SH-SY5Y (cell line): ENCODE data around the gene MTARC2.

Experiments
- GATA2 ChIP-seq: IDR thresholded peaks from 2 replicates; pipeline ENCODE4 v1.6.1; 2011; ENCODE audit warnings: mild to moderate bottlenecking, low read depth, low read length
- GATA3 ChIP-seq: IDR thresholded peaks from 2 replicates; pipeline ENCODE4 v1.6.1; 2011; ENCODE audit warnings: low read depth, mild to moderate bottlenecking, low read length, moderate library complexity

Gene MTARC2

DNA sequence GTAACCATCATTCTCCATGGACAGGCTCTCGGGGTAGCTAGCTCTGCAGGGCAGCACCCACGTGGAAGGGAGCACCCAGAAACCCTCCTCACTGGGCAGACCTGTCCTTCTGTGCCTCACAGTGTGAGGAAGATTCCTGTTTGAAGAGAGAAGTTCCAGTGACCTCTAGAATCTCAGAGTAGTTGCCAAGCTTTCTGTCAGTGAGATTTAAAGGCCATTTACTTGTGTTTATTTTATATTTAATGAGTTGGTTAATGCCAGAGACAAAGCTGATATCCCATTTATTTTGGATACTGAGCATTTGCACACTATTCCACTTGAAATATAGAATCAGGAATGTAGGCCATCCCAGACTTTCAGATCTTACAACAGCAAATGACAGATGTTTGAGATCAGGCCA lies 67.3 kb downstream of the MTARC2 start:
- no peak for TF ChIP-seq GATA2
- TF ChIP-seq GATA3, result no peak

DNA sequence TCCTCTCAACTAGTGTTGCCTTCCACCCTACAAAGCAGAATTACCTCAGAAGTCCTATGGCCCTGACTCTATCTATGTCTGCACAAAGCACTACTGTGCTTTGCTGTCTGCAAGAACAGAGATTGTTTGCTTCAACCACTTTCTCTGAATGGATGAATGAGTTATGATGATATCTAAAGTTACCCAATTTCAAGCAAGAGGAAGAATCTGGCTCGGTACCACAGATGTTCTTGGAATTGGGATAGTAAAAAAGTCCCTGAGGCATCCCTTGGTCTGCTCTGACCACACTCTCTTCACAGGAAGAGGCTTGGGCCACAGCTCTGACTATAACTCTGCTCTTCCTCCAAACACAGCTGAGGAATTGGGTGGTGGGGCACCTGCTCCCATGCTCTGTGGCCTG lies 69.8 kb downstream of the MTARC2 start:
- TF ChIP-seq GATA3, result no peak
- TF ChIP-seq GATA2, result no peak

DNA sequence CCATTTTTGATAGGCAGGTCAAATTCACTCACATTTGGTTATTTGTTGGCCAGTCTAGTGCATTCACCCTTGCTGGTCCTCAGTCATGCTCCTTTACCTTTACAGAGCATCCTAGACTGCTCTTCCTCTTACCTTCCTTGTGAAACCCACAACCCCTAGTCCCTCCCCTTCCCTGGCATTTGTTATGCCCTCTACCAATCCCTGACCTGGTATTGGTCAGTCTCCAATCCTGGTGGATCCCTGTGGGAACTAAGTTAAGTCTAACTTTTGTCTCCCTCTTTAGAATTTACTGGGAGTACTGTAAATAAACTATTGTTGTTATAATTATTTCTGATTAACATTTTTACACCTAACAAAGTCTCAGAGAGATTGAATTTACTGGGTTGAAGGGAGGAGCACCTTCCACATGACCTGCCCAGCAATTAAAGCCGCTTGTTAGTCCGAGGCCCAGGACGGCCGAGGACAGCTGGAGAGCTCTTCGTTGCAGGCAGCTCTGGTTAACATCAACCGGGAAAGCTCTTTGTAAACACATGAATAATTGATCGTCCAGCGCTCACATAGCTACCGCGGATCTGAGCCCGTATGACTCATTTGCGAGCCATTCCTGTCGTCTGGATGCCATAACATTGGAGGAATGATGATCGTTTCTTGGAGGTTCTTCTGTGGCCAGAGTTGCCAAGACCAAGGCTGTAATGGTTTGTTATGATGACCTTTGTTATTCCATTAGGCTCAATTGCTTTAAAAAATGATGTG lies 70.5 kb downstream of the MTARC2 start:
- TF ChIP-seq GATA2 (no peak), GATA3 (no peak)

DNA sequence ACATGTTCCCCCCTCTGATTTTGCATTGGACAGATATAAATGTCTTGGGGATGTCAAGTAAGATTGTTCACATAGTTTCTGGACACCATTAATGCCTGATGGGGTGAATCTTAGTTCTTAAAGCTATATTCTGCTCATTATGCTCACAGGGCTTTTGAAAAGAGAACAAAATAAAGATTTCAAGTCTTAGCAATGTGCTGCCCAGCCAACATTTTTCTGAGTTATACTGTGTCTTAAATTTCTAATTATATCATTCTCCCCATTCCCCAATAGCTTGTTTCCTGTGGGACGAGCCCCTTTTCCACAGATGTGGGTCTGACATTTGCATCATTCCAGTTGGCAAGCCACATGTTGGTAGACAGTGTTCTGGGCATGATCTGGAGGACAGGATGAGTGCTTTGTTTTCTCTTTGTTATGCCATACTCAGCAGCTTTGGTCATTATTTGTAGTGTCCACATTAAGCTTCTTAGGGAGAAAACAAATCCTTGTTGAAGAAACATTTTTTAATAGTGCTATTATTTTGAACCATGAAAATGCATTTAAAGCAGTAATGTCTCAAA lies 71.4 kb downstream of the MTARC2 start:
- TF ChIP-seq GATA2 (no peak), GATA3 (no peak)

DNA sequence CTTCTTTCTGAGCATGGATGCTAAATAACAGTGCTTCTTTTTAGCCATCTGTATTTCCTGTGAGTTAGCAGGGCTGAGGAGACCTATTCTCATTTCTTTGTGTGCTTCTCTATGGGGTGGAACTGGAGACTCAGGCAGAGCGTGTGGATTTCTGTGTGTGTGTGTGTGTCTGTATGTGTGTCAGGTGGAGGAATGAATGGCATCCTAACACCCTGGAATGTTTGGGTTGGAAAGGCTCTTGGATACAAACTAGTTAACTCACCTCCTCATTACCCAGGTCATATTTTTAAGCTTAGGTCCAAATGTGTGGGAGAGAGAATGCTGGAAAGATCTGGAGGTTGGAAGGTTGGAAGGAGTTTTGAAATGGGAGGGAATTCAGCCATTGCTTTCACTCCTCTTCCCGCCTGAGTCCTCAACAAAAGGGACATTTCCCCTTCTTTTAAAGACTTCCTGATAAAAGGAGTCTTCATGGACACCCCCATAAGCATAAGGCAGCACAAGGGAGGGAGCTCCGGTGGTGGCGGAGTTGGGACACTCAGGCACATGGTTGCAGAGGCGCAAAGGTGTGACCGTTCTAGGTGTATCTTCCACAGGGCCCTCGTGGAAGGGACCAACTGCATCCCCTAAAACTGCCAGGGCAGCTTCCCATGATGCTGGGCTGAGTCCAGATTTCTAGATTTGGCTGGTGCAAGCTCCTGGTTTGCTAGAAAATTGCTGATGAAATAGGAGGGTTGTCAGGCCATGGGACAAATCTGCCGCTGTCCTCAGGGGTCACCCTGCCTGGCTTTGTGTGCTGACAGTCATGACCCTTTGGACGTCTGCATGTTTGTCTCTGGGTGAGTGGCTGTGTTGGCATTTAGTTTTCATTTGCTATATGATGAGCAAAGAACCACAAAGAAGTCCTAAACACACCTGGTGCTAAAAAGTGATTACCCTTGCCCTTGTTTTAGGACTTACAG lies 76.2 kb downstream of the MTARC2 start:
- TF ChIP-seq GATA2 (no peak), GATA3 (no peak)

DNA sequence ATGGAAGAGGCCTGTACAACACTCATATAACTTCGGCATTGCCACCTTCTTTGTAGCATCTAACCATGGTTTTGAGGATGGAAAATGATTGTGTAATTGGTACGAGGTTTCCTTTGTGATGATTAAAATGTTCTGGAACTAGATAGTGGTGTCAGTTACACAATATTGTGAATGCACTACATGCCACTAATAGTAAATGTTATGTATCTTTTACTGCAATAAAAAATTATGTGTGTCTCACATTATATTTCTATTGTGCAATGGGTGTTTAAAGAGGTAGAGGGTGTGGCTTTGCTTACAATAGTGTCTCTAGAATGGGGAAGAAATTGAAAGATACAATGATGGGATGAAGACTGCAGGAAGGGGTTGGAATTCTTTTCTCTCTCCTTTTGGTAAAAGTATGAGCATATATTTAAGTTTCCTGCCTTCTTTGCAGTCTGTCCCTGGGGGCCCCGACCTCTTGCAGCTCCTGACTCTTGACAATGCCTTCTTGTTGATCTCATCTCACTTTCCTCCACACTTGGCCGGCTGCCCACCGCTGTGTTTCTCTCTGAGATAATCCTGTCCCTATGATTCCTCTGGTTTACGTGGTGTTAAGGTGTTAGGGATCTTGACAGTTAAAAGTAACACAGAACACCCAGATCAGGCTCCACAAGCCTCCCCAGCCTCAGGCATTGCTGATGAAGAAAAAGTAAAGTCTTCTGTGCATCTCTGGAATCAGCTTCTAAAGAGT lies 77.9 kb downstream of the MTARC2 start:
- TF ChIP-seq GATA3 (no peak), GATA2 (no peak)

DNA sequence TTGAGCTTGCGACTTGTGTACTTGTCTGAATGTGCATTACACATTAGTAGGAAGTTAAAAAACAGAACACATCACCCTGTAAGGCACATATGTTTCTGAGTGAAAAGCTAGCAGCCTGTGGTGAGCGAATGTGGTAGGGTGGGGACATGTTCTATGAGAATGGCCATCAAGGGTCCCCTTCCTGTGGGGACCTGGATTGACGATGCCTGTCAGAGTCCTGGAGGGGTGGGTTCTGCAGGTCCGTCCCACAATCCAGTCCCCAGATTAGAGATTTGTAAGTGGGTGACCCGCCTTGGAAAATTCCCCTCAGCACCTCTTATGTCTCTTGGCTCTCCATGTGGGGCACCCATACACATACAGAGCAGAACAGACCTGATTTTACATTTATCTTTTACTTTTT lies 78.6 kb downstream of the MTARC2 start:
- TF ChIP-seq GATA3, result no peak
- no peak for TF ChIP-seq GATA2

DNA sequence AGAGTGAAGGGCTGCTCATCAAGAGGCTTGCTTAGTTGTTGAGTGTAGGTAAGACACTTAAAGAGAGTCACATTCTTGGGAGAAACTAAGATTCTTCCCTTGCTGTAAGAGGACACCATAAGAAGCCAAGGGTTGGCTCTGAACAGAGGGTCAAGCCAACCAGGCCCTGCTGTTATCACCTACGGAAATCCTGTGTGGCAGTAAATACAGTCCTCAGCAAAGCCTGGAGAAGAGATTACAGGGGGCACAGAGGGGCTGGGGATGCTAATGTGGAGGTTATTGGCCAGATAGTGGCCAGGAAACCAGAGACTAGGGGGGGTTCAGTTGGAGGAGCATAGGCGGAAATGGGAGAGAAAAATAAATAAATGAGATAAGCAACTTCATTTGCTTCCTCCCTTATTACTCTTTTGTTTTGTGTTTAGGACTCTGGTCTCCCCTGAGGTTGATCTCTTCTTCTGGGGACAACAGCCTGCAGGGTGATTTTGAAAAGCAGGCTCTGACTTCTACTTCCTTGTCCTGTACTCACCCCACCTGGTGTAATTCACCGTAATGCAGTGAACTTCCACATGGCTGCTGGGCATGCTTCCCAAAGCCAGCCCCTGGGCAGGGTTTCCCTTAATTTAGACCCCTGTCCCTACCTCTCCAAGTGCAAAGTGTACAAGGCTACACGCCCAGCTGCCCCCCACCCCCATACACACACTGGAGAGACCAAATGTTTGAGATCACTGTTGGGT lies 79.5 kb downstream of the MTARC2 start:
- TF ChIP-seq GATA3, result no peak
- TF ChIP-seq GATA2, result no peak

DNA sequence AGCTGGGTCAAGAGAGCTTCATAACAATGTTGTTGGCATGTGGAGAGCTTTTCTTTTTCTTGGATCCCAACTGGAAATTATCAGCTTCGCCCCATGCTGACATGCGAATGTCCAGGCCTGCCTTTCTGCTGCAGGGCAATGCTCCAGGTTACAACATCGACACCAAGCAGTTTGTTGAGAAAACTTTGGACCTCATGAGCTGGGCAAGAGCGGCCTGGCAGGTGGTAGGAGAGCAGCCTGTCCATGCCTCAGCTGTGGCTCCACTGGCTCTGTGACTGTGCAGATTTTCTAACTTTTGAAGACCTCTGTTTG lies 80.0 kb downstream of the MTARC2 start:
- TF ChIP-seq GATA2 (no peak), GATA3 (no peak)

DNA sequence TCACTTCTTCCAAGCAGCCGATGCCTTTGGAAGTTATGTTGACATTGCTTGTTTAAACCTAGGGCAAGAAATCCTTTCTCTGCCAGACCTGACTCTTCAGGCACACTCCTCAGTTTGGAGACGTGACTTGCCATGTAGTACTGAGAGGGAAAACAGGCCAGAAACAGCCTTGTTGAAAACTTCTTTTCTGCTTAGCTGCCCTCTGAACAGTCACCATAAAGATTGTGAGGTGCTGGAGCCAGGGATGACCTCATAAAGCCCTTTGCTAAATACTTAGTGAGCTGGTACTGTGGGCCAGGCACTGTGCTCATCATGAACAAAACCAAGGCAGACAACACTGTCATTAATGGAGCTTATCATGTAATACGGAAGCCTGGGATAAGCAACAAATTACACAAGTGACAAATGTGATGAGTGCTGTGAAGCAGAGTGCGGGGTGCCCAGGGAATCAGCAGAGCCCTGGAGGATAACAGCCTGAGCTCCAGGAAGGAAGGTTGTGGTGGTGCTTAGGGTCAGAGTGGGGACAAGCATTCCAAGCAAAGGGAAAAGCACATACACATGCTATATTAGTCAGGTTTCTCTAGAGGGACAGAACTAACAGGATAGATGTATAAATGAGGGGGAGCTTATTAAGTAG lies 80.9 kb downstream of the MTARC2 start:
- no peak for TF ChIP-seq GATA3
- TF ChIP-seq GATA2, result no peak

DNA sequence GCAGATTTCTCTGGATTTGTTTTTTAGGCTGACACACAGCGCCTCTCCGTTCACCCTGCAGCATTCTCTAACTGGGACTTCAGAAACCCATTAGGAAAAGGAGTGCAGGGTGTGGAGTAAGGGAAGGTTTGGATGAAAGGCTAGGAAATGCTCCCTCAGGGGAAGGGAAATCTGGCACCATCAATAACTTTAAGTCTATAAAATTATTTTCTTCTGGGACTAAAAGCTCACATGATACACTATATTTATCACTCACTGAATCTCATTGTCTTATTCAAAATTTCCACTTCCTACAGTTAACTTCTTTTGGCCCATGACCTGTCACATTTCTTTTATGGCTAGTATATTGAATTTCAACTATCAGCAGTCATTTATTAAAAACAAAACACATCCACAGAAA lies 85.3 kb downstream of the MTARC2 start:
- TF ChIP-seq GATA3, result no peak
- TF ChIP-seq GATA2, result no peak
